ENCODE data around the gene HSD17B2. TPM values are rescaled to one million over a fixed set of nuclear protein-coding genes. Genes with fewer than 3 reads are reported as not detected.

Gene HSD17B2
- total RNA-seq, 1 donor from 2014 or later, result 1.7 TPM

- ATAC-seq, result no peak
Measured at GRCh38 chr16:82050909-82051357, 15.9 kb downstream of the HSD17B2 start.

GRCh38 chr16:82051656-82052055, 16.6 kb downstream of the HSD17B2 start:
- no peak for ATAC-seq

- ATAC-seq, result no peak
Measured at GRCh38 chr16:82055117-82055516, 20.1 kb downstream of the HSD17B2 start.

- ATAC-seq, result peak; percentile 66
Measured at GRCh38 chr16:82055728-82056549, 20.9 kb downstream of the HSD17B2 start.

- ATAC-seq, result peak; percentile 7
Measured at GRCh38 chr16:82056550-82056896, 21.5 kb downstream of the HSD17B2 start.

GRCh38 chr16:82059161-82059982, 24.3 kb downstream of the HSD17B2 start:
- no peak for ATAC-seq

GRCh38 chr16:82059983-82060421, 24.9 kb downstream of the HSD17B2 start:
- ATAC-seq, result no peak

GRCh38 chr16:82061861-82062525, 26.9 kb downstream of the HSD17B2 start:
- ATAC-seq, result no peak

- peak; percentile 58 for ATAC-seq
Measured at GRCh38 chr16:82062645-82063058, 27.6 kb downstream of the HSD17B2 start.

GRCh38 chr16:82063456-82064082, 28.5 kb downstream of the HSD17B2 start:
- peak; percentile 66 for ATAC-seq

- no peak for ATAC-seq
Measured at GRCh38 chr16:82067042-82067803, 32.2 kb downstream of the HSD17B2 start.

- no peak for ATAC-seq
Measured at GRCh38 chr16:82067804-82068325, 32.8 kb downstream of the HSD17B2 start.

GRCh38 chr16:82070656-82071369, 35.8 kb downstream of the HSD17B2 start:
- ATAC-seq, result peak; percentile 95

- ATAC-seq, result peak; percentile 65
Measured at GRCh38 chr16:82071421-82071820, 36.4 kb downstream of the HSD17B2 start.

GRCh38 chr16:82072313-82072712, 37.3 kb downstream of the HSD17B2 start:
- no peak for ATAC-seq

- ATAC-seq, result no peak
Measured at GRCh38 chr16:82074019-82074558, 39.0 kb downstream of the HSD17B2 start.

- ATAC-seq, result no peak
Measured at GRCh38 chr16:82078125-82078524, 43.1 kb downstream of the HSD17B2 start.

GRCh38 chr16:82079892-82080291, 44.8 kb downstream of the HSD17B2 start:
- ATAC-seq, result no peak

GRCh38 chr16:82081264-82081663, 46.2 kb downstream of the HSD17B2 start:
- no peak for ATAC-seq

GRCh38 chr16:82082097-82082496, 47.0 kb downstream of the HSD17B2 start:
- no peak for ATAC-seq

Measured in esophagus mucosa (tissue), 1 donor.